Effector CD4-positive, alpha-beta T cell (primary cell): ENCODE results near the gene CEND1. TPM values are rescaled to one million over a fixed set of nuclear protein-coding genes. Genes with fewer than 3 reads are reported as not detected.

Source experiments
- DNase-seq: peaks from one replicate; pipeline ENCODE4 v3.0.0-alpha.2; 2020
- total RNA-seq: gene quantifications from one replicate; lab custom pipeline; 2026; lab: John Stamatoyannopoulos, UW

CEND1 gene
- total RNA-seq, result not detected

- DNase-seq, result no peak
Measured at GRCh38 chr11:789943-790342, at the start of gene CEND1. CEND1 (minus strand) TSS chr11:790090; CDS start chr11:788576, 1,514 bp downstream.

- DNase-seq, result no peak
Measured at GRCh38 chr11:839280-839623, 49.4 kb upstream of the CEND1 start.

- DNase-seq, result no peak
Measured at GRCh38 chr11:838441-839279, 48.8 kb upstream of the CEND1 start.

GRCh38 chr11:837990-838307, 48.1 kb upstream of the CEND1 start:
- DNase-seq, result no peak

- DNase-seq, result no peak
Measured at GRCh38 chr11:837189-837989, 47.5 kb upstream of the CEND1 start.

- no peak for DNase-seq
Measured at GRCh38 chr11:836700-837099, 46.8 kb upstream of the CEND1 start.

GRCh38 chr11:836274-836673, 46.4 kb upstream of the CEND1 start:
- no peak for DNase-seq

GRCh38 chr11:834371-835316, 44.8 kb upstream of the CEND1 start:
- DNase-seq, result no peak

GRCh38 chr11:833849-834311, 44.0 kb upstream of the CEND1 start:
- no peak for DNase-seq

GRCh38 chr11:833114-833791, 43.4 kb upstream of the CEND1 start:
- DNase-seq, result peak; percentile 24

- peak; percentile 29 for DNase-seq
Measured at GRCh38 chr11:832529-833113, 42.7 kb upstream of the CEND1 start, which contains the start of gene CD151. CD151 (plus strand) TSS chr11:832952; CDS start chr11:836070, 3,118 bp downstream.

GRCh38 chr11:831961-832528, 42.2 kb upstream of the CEND1 start:
- DNase-seq, result no peak

- DNase-seq, result no peak
Measured at GRCh38 chr11:831118-831864, 41.4 kb upstream of the CEND1 start.

GRCh38 chr11:830295-831117, 40.6 kb upstream of the CEND1 start:
- DNase-seq, result peak; percentile 37

GRCh38 chr11:829847-830294, 40.0 kb upstream of the CEND1 start:
- no peak for DNase-seq

GRCh38 chr11:829176-829846, 39.4 kb upstream of the CEND1 start:
- no peak for DNase-seq

GRCh38 chr11:828506-829175, 38.8 kb upstream of the CEND1 start:
- DNase-seq, result no peak

- DNase-seq, result no peak
Measured at GRCh38 chr11:827897-828192, 38.0 kb upstream of the CEND1 start, which contains the start of gene CRACR2B. CRACR2B (plus strand) TSS chr11:827919; CDS start chr11:828608, 689 bp downstream.
